Hippocampal formation (tissue), 2 donors: ENCODE data around the gene CIART.
"Not testable (repeated sequence)": the region's sequence is repeated elsewhere in the genome, so short reads cannot be mapped to it uniquely, and the experiment has no call there.

Experiments used
- DNase-seq, 2 donors: peaks; one replicate each; lab custom pipeline; 2025; lab: John Stamatoyannopoulos, UW

CIART gene, protein sequence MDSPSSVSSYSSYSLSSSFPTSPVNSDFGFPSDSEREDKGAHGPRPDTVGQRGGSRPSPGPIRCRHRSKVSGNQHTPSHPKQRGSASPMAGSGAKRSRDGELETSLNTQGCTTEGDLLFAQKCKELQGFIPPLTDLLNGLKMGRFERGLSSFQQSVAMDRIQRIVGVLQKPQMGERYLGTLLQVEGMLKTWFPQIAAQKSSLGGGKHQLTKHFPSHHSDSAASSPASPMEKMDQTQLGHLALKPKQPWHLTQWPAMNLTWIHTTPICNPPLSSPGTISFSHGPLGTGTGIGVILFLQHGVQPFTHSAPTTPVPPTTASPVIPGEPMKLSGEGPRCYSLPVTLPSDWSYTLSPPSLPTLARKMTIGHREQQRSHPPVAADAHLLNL

DNA sequence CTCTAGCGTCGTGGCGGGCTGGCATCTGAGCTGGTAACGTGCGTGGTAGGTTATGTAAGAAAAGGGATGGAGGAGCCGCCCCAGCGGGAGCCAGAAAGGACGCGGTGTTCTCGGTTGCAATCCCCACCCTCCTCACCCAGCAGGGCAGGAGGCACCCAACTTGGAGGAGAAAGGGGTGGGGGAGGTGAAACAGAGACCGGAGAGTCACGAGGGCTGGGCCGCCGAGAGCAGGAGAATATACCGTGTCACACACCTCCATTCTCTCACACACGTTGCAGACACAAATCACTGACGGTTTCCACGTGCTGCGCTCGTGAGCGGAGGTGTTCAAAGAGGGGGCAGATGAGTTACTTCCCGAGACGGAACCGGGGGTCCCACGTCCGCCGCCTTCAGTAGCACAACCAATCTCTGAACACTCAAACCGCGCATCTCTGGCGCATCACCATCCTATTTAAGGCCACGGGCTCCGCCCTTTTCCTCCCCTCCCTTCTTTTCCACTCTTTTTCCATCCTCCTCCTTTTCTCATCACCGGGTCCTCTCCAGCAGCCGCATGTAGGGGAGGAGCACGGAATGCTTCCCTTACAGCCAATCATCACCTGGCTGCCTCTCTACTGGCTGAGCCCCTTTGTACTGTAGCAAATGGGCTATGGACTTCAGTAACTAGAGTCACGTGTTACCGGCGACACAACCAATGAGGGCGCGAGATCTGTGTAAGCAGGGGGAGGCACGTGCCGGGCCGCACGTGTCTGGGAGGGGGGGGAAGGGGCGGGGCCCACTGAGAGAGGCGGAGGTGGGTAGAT is at the start of gene CIART:
Gene CIART (plus strand): TSS at position 797 of the 800 bp plus-strand sequence. CDS start 714 bp downstream, outside the sequence.
- DNase-seq = peak; percentile 86 to 94

DNA sequence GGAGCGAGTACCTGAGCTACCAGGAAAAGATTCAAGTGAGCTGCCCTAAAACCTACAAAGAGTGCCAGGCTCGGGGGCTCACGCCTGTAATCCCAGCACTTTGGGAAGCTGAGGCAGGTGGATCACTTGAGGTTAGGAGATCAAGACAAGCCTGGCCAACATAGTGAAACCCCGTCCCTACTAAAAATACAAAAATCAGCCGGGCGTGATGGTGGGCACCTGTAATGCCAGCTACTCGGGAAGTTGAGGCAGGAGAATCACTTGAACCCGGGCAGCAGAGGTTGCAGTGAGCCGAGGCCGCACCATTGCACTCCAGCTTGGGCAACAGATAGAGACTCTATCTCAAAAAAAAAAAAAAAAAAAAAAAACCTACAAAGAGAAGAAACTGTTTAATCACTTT is 49.4 kb upstream of the CIART start:
- not testable (repeated sequence) for DNase-seq

DNA sequence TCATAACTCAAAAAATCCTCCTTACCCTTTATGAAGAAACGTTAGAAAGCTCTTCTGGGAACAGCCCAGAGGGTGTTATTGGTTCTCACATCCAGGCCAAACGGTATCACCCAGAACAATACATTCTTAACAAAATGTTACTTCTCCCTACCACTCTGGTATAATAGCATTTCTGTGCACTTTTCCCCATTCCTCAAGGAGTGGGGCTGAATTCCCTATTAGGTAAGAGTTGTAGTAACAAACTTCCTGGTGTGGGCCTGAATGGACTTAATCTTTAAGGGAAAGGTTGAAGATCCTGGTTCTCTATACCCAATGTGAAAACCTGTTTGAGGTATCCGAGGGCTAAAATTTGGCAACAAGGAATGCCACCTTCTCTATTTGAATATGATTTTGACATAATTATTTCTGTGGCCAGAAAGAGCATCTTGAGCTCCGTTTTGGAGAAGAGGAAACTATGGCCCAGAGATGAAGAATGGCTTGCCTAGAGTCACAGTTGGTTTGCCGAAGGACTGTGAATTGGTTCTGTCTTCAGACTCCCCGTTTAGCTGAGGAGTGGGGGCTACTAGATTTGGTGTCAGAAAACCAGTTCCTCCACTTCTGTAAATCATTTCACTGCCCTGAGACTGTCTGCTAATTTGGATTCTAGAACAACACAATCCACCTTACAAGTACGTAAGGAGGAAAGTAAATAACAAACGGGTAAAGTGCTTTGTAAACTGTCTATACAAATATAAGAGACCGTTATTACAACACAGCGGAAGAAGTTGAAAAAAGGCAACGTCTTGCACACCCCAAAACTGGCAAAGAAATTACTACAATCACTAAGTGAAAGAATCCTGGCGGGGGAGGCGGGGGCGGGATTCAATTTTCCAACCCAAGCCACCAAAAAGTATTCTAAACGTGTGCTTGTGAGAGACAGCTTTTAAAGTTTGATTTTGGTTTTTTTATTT is 48.7 kb upstream of the CIART start:
- DNase-seq = no peak

DNA sequence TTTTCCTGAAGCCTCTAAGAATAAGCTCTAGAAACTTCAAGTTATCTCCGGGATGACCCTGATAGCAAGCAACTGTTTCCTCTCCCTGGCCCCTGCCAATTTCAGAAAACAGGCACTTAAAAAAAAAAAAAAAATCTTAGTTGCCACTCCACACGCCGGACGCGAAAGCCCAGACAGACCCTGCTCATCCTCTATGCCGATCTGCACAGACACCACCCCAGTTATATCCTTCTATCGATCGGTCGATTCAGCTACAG is 48.1 kb upstream of the CIART start:
- DNase-seq = no peak

DNA sequence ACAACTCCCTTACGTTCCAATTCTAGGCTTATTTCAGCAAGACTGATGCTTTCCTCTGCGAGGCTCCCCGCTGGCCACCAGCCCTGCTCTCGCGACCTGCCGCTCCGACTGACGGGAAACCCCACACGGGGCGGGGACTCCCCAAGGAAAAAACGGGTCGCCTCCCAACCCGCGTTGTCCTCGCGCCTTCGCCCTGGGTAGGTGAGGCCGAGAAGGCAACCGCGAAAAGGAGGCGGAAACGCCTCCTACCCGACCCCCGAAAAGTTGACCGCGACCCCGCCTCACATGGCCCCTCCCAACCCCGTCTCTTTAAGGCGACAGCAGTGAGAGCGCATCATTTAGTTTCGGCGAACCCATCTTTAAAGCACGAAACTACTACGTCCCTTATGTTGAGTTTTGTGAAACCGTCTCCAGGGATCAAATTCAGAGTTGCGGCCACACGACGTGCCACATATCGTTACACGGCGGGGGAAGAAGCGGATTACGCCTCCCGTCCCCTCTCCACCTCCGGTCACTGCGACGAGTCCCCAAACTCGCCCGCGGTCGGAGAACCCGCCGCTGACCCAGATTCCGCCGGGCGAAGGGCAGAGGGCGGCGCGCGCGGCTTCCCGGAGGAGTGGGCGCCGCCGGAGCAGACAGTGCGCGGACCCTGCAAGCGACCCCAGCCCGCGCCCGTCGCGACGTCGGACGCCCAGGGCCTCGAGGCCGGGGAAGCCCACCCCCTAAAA is 47.6 kb upstream of the CIART start:
- DNase-seq = peak; percentile 49 to 76

DNA sequence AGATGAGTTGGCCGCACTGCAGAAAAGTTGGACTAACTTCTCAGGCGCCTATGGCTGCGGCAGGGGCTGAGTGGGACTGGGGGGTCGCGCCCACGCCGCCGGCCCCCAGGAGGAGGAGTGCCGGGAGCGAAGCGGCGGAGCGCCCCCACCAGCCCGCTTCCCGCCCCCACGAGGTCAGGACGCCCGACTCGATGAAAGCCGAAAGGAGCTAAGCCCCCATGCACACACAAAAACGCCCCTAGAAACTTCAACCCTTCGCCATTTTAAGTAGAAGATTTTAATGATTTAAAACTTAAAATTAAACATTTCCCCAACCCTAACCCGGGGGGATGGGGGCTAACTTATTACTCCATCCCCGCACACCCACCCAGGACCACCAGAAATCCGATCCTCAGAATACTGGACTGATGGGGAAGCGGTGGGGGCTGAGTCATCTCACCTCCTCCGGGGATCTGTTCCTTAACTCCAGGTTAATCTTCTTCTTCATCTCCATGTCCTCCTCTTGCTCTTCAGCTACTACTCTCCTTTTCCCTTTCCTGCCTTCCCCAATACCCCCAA is 47.0 kb upstream of the CIART start:
- DNase-seq = no peak

DNA sequence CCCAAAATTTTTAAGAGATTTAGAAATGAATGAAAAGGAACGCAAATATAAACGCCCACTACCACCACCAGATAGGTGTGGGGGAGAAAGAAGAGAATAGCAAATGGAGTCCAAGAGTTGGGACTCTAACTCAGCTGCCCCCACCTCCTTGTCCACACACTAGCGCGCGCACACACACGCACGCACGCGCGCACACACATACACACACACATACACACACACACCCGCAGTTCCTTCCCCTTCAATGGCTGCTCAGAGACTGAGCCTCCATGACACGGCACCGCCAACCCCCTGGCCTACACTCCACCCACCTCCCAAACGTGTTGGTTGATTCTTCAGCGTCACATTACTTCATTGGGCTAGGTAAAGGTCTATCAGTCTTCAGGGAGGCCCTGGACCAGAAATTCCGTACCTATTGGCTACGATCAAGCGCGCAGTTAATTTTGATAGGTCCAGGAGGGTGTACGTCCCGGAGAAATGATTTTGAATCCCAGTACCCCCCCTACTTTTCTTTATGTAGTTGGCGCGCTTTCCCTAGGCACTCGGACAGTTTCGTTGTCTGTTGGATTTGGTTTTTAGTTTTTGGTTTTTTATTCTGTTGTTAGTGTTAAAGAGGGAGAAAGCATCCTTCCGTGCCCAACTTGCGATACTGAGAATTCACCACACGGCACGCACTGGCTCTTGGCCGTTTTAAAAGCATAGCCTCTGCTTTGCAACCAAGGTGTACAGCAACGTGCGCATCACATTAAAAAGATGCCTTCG is 46.3 kb upstream of the CIART start, which contains the start of gene ANP32E:
Gene ANP32E (minus strand): TSS at position 261 of the 762 bp plus-strand sequence. CDS start 326 bp downstream, outside the sequence.
- peak; percentile 90 to 99 for DNase-seq

DNA sequence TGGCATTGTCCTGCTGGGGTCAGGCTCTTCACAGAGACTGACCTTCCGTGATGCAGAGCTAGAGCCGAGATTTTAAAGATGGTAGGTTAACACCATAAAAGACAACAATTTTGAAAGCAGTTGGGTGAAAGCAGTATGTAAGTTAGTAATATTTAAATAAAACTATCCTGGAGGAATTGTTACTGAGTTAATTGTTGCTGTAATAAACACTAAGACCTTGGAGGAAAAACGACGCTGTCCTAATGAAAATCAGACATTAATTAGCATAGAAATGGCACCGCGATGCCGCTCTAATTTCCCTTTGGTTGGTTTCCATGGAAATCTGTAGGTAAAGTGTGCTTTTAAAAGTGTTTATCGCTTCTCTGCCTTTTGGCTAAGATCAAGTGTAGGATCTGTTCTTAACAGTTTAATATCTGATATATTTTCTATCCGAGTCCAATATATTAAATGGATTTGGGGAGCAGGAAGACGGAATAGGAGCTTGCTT is 45.7 kb upstream of the CIART start:
- DNase-seq = no peak

DNA sequence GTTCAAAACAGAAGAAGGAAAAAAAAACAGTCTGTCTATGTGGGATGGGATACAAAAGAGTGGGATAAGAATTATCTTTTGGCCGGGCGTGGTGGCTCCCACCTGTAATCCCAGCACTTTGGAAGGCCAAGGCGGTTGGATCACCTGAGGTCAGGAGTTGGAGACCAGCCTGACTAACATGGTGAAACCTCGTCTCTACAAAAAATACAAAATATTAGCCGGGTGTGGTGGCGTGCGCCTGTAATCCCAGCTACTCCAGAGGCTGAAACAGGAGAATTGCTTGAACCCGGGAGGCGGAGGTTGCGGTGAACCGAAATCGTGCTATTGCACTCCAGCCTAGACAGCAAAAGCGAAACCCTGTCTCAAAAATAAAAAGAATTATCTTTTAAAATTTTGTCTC is 45.2 kb upstream of the CIART start:
- not testable (repeated sequence) for DNase-seq

DNA sequence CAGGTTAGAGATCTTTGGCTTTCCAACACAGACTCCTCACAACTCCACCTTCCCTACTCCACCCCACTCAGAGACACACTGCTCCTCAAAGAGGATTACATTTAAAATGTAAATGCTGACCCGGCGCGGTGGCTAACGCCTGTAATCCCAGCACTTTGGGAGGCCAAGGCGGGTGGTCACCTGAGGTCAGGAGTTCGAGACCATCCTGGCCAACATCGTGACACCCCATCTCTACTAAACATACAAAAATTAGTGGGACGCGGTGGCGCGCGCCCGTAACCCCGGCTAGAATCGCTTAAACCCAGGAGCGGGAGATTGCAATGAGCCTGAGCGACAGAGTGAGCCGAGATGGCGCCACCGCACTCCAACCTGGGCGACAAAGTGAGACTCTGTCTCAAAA is 44.6 kb upstream of the CIART start:
- no peak for DNase-seq

DNA sequence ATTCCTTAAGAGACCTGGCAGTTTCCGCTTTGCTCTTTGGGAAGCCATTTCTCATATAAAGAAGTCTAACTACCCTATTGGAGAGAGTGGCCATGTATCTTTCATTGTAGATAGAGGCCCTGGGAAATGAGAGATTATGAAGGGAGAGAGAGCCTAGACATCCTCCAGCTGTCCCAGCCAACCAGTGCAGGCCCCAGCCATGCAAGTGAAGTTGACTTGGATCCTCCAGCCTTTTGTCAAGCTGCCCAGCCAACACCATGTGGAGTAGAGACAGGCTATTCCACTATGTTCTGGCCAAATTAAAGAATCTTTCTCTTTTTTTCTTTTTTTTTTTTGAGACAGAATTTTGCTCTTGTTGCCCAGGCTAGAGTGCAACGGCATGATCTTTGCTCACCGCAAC is 39.4 kb upstream of the CIART start:
- no peak for DNase-seq

DNA sequence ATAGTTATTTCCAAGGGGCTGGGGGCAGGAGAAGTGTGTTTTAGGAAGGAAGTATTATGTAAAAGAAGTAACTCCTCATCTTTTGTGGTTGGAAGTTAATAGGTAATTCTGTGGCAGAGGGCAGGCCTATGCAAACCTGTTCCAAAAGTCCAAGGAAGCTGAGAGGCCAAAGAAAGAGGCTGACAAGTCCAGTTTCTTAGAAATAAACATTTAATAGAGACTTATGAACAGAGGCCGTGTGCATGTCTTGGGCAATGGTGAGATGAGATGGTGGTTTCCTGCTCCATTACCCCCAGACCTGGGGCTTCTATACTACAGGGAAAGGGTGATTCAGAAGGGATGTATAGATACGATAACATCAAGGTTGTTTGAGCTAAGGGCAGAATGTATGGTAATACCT is 32.4 kb upstream of the CIART start:
- no peak for DNase-seq

DNA sequence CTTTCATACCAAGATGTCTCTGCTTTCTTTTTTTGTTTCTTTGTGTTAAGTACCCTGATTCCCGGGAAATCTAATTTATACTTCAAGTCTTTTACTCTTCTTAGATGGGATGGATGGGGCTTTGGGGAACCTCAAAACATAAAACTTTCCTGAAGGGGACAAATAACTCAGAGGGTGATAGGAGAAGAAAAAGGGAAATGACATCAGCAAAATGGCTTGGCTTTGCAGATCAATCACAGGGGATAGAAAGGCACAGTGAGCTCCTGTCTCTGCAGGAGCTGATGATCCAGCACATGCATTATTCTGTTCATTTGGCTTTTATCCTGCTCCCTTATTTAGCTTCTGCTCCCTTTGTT is 26.2 kb upstream of the CIART start:
- no peak for DNase-seq

DNA sequence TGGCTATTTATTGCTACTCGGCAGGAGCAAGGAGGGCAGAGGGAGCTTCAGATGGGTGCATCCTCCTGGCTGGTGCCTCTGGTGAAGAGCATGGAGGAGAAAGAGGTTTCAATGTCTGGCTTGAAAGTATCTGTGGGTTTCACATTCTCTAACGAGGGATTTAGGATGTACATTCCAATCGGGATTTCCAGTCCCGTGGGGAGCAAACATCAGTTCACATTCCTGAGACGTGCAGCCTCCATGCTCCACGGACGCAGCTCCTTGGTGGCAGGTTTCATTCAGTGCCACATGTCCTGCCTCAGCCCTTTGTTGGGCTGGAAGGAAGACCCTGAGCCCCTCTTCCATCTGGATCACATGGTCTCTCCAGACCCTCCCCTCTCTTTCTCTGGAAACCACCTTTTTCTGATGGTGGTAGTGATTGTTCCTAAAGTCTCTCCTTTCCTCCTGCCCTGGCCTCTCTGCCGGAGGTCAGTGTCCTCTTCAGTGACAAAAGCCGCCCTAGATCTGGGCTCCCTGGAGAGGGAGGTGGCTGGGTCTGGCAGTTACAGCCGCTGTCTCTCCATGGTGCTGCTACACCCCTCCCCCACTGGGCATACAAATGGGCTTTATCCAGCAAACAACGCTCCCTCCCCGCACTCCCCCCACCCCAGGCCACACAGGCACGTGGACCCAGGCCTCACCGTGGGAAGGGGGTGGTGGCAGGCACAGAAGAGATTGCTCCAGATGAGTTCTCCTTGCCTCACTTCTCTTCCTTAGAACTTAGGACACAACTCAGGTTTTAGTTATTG is 25.6 kb upstream of the CIART start:
- DNase-seq = peak; percentile 63 to 65

DNA sequence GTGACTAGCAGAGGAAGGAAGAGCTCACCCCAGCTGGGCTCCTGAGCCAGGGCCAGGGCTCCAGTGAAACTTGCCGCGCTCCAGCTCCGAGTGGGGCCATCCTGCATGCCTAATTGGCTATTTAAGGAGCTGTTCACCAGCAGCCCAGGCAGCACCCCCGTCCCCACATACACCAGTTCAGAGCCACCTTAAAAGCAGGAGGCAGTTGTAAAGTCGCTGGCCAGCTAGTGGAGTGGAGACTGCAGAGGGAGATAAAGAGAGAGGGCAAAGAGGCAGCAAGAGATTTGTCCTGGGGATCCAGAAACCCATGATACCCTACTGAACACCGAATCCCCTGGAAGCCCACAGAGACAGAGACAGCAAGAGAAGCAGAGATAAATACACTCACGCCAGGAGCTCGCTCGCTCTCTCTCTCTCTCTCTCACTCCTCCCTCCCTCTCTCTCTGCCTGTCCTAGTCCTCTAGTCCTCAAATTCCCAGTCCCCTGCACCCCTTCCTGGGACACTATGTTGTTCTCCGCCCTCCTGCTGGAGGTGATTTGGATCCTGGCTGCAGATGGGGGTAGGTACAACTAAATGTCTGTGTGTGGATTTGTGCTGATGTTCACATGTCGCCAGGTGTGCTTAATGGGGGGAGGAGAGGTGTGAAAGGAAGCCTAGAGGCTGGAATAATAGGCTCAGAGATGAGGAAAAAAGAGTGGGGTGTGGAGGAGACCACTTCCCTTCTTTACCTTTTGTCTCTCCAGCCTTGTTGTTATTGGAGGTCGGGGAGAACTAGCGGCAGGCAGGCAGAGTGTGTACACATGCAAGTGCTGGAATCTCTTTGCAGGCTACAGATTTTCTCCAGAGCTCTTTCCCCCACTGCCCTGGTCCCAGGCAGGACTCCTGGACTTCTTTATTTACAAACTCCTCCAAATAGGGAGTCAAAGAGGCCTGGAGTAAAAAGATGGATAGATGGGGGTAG is 24.4 kb upstream of the CIART start, which contains the start of gene CA14:
Gene CA14 (plus strand): TSS at position 151 of the 962 bp plus-strand sequence. CDS start 355 bp downstream, at position 506.
- DNase-seq = peak; percentile 45 to 70

DNA sequence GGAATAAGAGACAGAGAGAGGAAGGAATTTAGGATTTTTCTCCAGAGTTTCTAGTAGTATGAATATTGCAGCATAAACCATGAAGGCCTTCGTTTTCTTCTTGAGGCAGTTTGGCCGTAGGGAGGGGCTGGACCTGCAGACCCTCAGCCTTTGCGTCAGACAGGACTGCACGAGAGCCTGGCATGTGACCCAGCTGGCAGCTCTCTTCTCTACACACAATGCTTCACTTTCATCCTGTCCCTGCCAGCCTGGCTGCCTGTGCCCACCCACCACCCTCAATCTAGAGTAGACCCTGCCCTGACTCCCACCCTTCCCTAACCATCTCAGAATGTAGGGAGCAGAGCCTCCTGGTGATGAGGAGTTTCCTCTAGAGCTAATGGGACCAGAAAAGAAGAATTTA is 23.1 kb upstream of the CIART start:
- DNase-seq = peak; percentile 8 to 16

DNA sequence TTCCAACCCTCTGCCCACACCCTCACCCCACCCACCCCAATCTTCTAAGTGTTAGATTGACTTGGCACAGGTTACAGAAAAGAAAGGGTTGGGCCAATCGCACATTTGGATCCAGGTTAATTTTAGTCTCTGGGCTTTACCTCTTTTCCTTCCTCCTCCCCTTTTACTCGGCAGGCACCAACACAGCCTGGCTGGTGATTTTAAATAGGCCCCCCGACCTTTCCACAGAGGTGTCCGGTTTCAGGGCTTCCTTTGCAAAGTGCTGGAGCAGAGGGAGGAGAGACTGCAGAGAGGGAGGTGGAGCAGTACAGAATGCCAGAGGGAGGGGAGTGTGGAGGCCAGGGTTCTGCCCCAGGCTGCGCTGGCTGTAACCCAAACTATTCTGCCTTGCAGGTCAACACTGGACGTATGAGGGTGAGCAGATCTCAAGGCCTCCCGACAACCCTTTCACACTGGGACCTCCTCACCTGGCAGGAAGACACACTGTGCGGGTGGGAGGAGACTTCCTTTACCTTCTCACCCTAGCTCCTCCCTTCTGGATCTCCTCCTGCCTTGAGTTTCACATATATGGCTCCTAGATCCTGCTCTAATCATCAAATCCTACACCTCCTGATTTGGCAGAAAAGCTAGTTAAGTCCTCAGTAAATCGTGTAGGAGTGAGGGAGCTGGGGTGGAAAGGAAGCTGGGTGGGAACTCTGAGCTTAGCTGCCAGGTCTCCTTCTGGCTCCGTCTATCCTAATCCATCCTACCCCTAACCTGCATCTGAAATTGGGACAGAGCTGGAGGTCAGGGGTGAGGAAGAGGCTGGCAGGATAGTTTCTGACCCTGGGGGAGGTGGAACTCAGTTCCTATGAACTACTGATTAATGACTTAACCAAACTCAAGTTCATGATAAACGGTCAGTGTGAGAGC is 22.3 kb upstream of the CIART start:
- DNase-seq = no peak
